Midbrain (tissue), 1 donor: ENCODE data around the gene CYP46A1.
"Not testable (repeated sequence)": the region's sequence is repeated elsewhere in the genome, so short reads cannot be mapped to it uniquely, and the experiment has no call there.

Experiments
- DNase-seq: peaks from one replicate; lab custom pipeline; 2025; lab: John Stamatoyannopoulos, UW

The CYP46A1 gene

GRCh38 chr14:99757331-99758070 lies 73.4 kb downstream of the CYP46A1 start:
- DNase-seq: no peak

GRCh38 chr14:99758121-99758821 lies 74.2 kb downstream of the CYP46A1 start:
- DNase-seq: no peak

- DNase-seq: no peak
Observed at GRCh38 chr14:99758872-99759545, 74.9 kb downstream of the CYP46A1 start.

GRCh38 chr14:99759546-99759925 lies 75.4 kb downstream of the CYP46A1 start:
- no peak for DNase-seq

- DNase-seq: no peak
Observed at GRCh38 chr14:99760817-99761216, 76.7 kb downstream of the CYP46A1 start.

GRCh38 chr14:99762911-99763310 lies 78.8 kb downstream of the CYP46A1 start:
- not testable (repeated sequence) for DNase-seq

GRCh38 chr14:99763527-99764221 lies 79.6 kb downstream of the CYP46A1 start:
- no peak for DNase-seq

- no peak for DNase-seq
Observed at GRCh38 chr14:99764222-99764706, 80.2 kb downstream of the CYP46A1 start.

GRCh38 chr14:99768381-99768780 lies 84.3 kb downstream of the CYP46A1 start:
- no peak for DNase-seq

- no peak for DNase-seq
Observed at GRCh38 chr14:99769123-99769522, 85.0 kb downstream of the CYP46A1 start.

- no peak for DNase-seq
Observed at GRCh38 chr14:99769799-99770198, 85.7 kb downstream of the CYP46A1 start.

- DNase-seq: no peak
Observed at GRCh38 chr14:99772371-99773283, 88.5 kb downstream of the CYP46A1 start.

GRCh38 chr14:99773521-99774497 lies 89.7 kb downstream of the CYP46A1 start:
- no peak for DNase-seq

GRCh38 chr14:99774556-99775307 lies 90.6 kb downstream of the CYP46A1 start:
- no peak for DNase-seq

GRCh38 chr14:99775351-99775750 lies 91.3 kb downstream of the CYP46A1 start:
- no peak for DNase-seq
